ENCODE measurements around the gene KRCC1. TPM values are rescaled to one million over a fixed set of nuclear protein-coding genes. Genes with fewer than 3 reads are reported as not detected.
"Not testable (repeated sequence)": the region's sequence is repeated elsewhere in the genome, so short reads cannot be mapped to it uniquely, and the experiment has no call there.

KRCC1 gene
- total and polyA plus RNA-seq, 10 donors = 20.4 to 42.3 (median 27.8) TPM

DNA sequence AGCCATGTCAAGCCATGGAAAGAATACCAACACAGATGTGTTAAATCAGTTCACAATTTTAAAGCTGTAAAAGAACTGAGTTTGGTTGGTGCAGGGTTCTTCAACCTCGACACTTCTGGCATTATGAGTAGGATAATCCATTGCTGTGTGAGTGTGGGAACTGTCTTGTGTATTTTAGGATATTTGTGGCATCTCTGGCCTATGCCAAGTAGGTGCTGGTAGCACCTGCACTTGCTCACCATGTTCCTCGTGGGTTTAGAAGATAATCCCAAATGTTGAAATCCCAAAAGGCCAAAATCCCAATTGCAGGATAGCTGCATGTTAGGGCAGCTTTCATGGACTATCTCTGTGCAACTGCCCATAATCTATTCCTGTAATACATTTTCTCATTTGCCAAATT lies 3.8 kb downstream of the KRCC1 start:
- no peak for TF ChIP-seq POLR2A (IDR thresholded peaks at IDR 0.05)
- TF ChIP-seq, protein P1, sequence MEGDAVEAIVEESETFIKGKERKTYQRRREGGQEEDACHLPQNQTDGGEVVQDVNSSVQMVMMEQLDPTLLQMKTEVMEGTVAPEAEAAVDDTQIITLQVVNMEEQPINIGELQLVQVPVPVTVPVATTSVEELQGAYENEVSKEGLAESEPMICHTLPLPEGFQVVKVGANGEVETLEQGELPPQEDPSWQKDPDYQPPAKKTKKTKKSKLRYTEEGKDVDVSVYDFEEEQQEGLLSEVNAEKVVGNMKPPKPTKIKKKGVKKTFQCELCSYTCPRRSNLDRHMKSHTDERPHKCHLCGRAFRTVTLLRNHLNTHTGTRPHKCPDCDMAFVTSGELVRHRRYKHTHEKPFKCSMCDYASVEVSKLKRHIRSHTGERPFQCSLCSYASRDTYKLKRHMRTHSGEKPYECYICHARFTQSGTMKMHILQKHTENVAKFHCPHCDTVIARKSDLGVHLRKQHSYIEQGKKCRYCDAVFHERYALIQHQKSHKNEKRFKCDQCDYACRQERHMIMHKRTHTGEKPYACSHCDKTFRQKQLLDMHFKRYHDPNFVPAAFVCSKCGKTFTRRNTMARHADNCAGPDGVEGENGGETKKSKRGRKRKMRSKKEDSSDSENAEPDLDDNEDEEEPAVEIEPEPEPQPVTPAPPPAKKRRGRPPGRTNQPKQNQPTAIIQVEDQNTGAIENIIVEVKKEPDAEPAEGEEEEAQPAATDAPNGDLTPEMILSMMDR (IDR thresholded peaks at IDR 0.05 in 8 of 11, conservative IDR thresholded peaks at IDR 0.05 in 3 of 11) = no peak
- TF ChIP-seq POLR2AphosphoS5 (IDR thresholded peaks at IDR 0.05) = no peak
- intact Hi-C loops (cut with DNase I; ENCODE audit: low total_unique reads) = no loop called here
- peaks cover 15 to 55% (median 38%) of the 10 kb centered on the region in 6 donors for H3K4me1 ChIP-seq
- no peaks in the 10 kb centered on the region for H3K27me3 ChIP-seq (replicated peaks in 1 of 7)
- WGBS, 5 donors = 88 to 97% (median 92%) methylated on average over 2 of the region's 2 CpGs
- peaks cover 0 to 9% (median 0%) of the 10 kb centered on the region in 6 donors for H3K36me3 ChIP-seq
- H3K9me3 ChIP-seq = no peaks in the 10 kb centered on the region
- H3K27ac ChIP-seq = no peak overlapping the region
- no peak for DNase-seq
- H3K4me3 ChIP-seq = no peak overlapping the region

DNA sequence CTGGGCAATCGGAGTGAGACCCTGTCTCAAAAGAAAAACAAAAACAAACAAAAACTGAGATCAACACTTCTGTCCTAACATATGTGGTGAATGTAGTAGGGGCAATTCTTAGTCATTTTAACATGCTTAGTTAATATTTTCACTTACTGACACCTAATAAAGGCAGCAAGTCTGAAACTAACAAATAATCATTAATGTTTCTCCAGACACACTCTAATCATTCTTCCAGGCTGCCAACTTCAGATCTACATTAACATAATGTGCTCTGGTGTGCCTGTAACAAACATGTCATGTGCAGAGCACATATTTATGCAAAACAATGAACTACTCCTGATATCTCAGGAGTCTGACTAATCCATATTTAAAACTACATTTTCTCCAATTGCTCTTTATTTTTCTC lies 6.0 kb downstream of the KRCC1 start:
- H3K27ac ChIP-seq = no peak overlapping the region
- H3K4me3 ChIP-seq = no peak overlapping the region
- no peak for DNase-seq
- TF ChIP-seq POLR2AphosphoS5 (IDR thresholded peaks at IDR 0.05) (no peak), POLR2A (IDR thresholded peaks at IDR 0.05) (no peak)
- TF ChIP-seq, protein P1 (IDR thresholded peaks at IDR 0.05 in 8 of 11, conservative IDR thresholded peaks at IDR 0.05 in 3 of 11) = no peak
- H3K27me3 ChIP-seq (replicated peaks in 1 of 7) = no peaks in the 10 kb centered on the region
- WGBS, 5 donors = 93 to 100% (median 96%) methylated on average over 1 of the region's 1 CpG
- peaks cover 12 to 55% (median 29%) of the 10 kb centered on the region in 6 donors for H3K4me1 ChIP-seq
- H3K9me3 ChIP-seq = no peaks in the 10 kb centered on the region
- peaks cover 0 to 9% (median 0%) of the 10 kb centered on the region in 6 donors for H3K36me3 ChIP-seq
- intact Hi-C loops (cut with DNase I; ENCODE audit: low total_unique reads) = no loop called here

DNA sequence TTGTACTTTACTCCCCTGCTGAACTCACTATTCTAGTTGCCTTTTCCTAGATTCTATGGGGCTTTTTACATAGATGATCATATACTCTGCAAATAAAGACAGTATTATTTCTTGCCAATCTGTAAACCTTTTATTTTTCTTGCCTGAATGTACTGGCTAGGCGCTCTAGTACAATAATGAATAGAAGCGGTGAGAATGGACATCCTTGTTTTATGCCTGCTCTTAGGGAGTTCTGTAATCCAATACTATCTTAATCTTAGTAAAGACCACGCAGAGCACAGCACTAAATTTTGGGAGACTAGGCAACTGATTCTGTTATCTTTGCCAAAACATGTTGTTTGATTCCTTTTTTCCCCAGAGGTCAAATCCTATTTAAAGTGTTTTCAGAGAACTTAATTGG lies 7.0 kb downstream of the KRCC1 start:
- DNase-seq = no peak
- TF ChIP-seq, protein P1 (IDR thresholded peaks at IDR 0.05 in 8 of 11, conservative IDR thresholded peaks at IDR 0.05 in 3 of 11) = no peak
- TF ChIP-seq POLR2AphosphoS5 (IDR thresholded peaks at IDR 0.05) (no peak), POLR2A (IDR thresholded peaks at IDR 0.05) (no peak)
- no peaks in the 10 kb centered on the region for H3K9me3 ChIP-seq
- 93 to 99% (median 98%) methylated on average over 3 of the region's 3 CpGs for WGBS, 5 donors
- no peak overlapping the region for H3K4me3 ChIP-seq
- H3K4me1 ChIP-seq = peaks cover 7 to 44% (median 19%) of the 10 kb centered on the region in 6 donors
- H3K36me3 ChIP-seq = peaks cover 0 to 19% (median 2%) of the 10 kb centered on the region in 6 donors
- intact Hi-C loops (cut with DNase I; ENCODE audit: low total_unique reads) = no loop called here
- H3K27me3 ChIP-seq (replicated peaks in 1 of 7) = no peaks in the 10 kb centered on the region
- no peak overlapping the region for H3K27ac ChIP-seq

GRCh38 chr2:88045561-88045960 lies 10.0 kb downstream of the KRCC1 start:
- DNase-seq; intact Hi-C loops (cut with DNase I; ENCODE audit: low total_unique reads); H3K27me3 ChIP-seq (replicated peaks in 1 of 7); H3K4me3 ChIP-seq; H3K27ac ChIP-seq; H3K9me3 ChIP-seq: not testable (repeated sequence)
- Histone ChIP-seq H3K36me3 (peaks cover 0 to 20% (median 2%) of the 10 kb centered on the region in 6 donors), H3K4me1 (peaks cover 0 to 40% (median 2%) of the 10 kb centered on the region in 6 donors)
- 92 to 97% (median 93%) methylated on average over 6 of the region's 6 CpGs for WGBS, 5 donors

DNA sequence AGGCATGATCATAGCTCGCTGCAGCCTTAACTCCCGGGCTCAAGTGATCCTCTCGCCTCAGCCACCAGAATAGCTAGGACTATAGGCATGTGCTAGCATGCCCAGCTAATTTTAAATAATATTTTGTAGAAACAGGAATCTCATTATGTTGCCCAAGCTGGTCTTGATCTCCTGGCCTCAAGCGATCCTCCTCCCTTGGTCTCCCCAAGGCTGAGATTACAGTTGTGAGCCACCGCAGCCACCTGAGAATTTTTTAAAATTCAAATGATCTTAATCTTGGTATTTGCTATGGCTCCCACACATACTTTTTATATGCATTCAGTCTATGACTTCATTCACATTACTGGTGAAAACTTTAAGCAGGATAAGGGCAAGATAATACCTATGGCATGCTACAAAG lies 13.1 kb downstream of the KRCC1 start:
- TF ChIP-seq POLR2A (IDR thresholded peaks at IDR 0.05) = no peak
- TF ChIP-seq POLR2AphosphoS5 (IDR thresholded peaks at IDR 0.05) = no peak
- TF ChIP-seq, protein P1 (IDR thresholded peaks at IDR 0.05 in 8 of 11, conservative IDR thresholded peaks at IDR 0.05 in 3 of 11) = no peak
- Histone ChIP-seq H3K27ac (no peak overlapping the region), H3K9me3 (no peaks in the 10 kb centered on the region), H3K4me3 (no peak overlapping the region), H3K36me3 (peaks cover 0 to 17% (median 2%) of the 10 kb centered on the region in 6 donors), H3K4me1 (peaks cover 0 to 33% (median 2%) of the 10 kb centered on the region in 6 donors), H3K27me3 (replicated peaks in 1 of 7) (no peaks in the 10 kb centered on the region)
- 95 to 99% (median 97%) methylated on average over 5 of the region's 5 CpGs for WGBS, 5 donors
- intact Hi-C loops (cut with DNase I; ENCODE audit: low total_unique reads) = no loop called here
- no peak for DNase-seq
